RWPE2 (cell line): ENCODE data around the gene CPLX4.

Source experiments
- ATAC-seq: fragments of 200-7000 bp; cut with Tn5 transposase; 3 replicates; pipeline ENCODE4 v1.9.1; 2021; ENCODE audit warnings: low read depth
- DNase-seq: peaks from one replicate; pipeline ENCODE4 v3.0.0-alpha.2; 2020; ENCODE audit warnings: low spot score
- H3K27ac ChIP-seq: fragments of 450-650 bp; 2 replicates; pipeline ENCODE4 v1.5.1; 2017; ENCODE audit warnings: mild to moderate bottlenecking; ENCODE audit not compliant: poor library complexity, severe bottlenecking
- H3K27me3 ChIP-seq: fragments of 250-450 bp; sonication (Bioruptor Pico); 2 replicates; pipeline ENCODE4 v1.5.1; 2021; ENCODE audit warnings: mild to moderate bottlenecking, moderate library complexity; ENCODE audit not compliant: insufficient read depth, poor library complexity, severe bottlenecking
- H3K36me3 ChIP-seq: fragments of 250-450 bp; sonication (Bioruptor Pico); 2 replicates; pipeline ENCODE4 v1.5.1; 2020; ENCODE audit warnings: low read depth, mild to moderate bottlenecking, moderate library complexity
- H3K4me1 ChIP-seq: fragments of 250-450 bp; sonication (Bioruptor Pico); 2 replicates; pipeline ENCODE4 v1.5.1; 2021; ENCODE audit warnings: mild to moderate bottlenecking, moderate library complexity; ENCODE audit not compliant: insufficient read depth, poor library complexity, severe bottlenecking
- H3K4me3 ChIP-seq: fragments of 250-450 bp; sonication (Bioruptor Pico); 2 replicates; pipeline ENCODE4 v1.5.1; 2021; ENCODE audit warnings: mild to moderate bottlenecking, moderate library complexity; ENCODE audit not compliant: severe bottlenecking
- H3K9me3 ChIP-seq: fragments of 250-450 bp; sonication (Bioruptor Pico); 2 replicates; pipeline ENCODE4 v1.5.1; 2021; ENCODE audit warnings: mild to moderate bottlenecking, moderate library complexity; ENCODE audit not compliant: severe bottlenecking
- CTCF ChIP-seq: fragments of 450-650 bp; IDR thresholded peaks from one replicate; pipeline ENCODE4 v1.5.1; 2017; ENCODE audit warnings: mild to moderate bottlenecking, moderate library complexity; ENCODE audit not compliant: poor library complexity, severe bottlenecking

The CPLX4 gene

DNA sequence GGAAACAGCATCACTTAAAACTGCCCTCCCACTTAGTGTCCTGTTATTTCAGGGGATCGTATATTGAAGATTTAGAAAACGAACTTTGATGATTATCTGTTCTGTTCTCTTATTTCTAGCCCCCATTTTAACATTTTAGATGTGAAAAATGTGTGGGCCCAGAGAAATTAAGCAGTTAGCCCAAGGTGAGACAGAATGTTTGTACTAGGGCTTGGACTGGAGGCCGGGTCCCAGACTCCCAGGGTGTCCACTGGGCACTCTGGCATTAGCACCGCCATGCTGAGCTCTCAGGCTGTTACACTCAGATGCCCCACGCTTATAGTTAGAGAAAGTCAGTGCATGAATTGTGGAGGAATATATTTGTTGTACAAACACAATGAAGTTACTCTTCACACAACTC lies 39.7 kb downstream of the CPLX4 start:
- H3K9me3 ChIP-seq, result no peaks in the 10 kb centered on the region
- no peak overlapping the region for H3K4me3 ChIP-seq
- no peak for DNase-seq
- no peaks in the 10 kb centered on the region for H3K36me3 ChIP-seq
- no peak overlapping the region for H3K27ac ChIP-seq
- no peaks in the 10 kb centered on the region for H3K4me1 ChIP-seq
- no peak for ATAC-seq
- no peak for TF ChIP-seq CTCF
- H3K27me3 ChIP-seq, result peaks cover 75% of the 10 kb centered on the region

DNA sequence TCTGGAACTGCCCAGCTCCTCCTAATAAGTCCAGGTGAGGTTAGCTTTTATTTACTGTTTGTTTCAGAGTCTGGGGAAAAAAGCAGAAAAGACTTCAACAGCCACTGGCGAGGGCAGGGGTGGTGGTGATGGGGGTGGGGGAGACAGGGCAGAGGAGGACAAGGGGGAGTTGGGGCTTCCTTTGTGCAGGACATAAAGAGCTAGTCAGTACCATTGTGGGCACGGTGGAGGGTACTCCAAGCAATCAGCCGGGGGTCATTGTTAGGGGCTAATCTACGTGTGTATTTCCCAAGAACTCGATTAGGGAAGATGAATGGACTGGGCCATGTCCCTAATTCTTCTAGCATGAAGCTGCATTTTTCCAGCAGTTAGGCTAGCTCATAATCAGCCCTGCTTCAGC lies 42.4 kb downstream of the CPLX4 start:
- H3K4me1 ChIP-seq, result no peaks in the 10 kb centered on the region
- no peaks in the 10 kb centered on the region for H3K36me3 ChIP-seq
- H3K27ac ChIP-seq, result no peak overlapping the region
- peaks cover 100% of the 10 kb centered on the region for H3K27me3 ChIP-seq
- ATAC-seq (no peak), DNase-seq (no peak)
- H3K4me3 ChIP-seq, result no peak overlapping the region
- no peak for TF ChIP-seq CTCF
- no peaks in the 10 kb centered on the region for H3K9me3 ChIP-seq

DNA sequence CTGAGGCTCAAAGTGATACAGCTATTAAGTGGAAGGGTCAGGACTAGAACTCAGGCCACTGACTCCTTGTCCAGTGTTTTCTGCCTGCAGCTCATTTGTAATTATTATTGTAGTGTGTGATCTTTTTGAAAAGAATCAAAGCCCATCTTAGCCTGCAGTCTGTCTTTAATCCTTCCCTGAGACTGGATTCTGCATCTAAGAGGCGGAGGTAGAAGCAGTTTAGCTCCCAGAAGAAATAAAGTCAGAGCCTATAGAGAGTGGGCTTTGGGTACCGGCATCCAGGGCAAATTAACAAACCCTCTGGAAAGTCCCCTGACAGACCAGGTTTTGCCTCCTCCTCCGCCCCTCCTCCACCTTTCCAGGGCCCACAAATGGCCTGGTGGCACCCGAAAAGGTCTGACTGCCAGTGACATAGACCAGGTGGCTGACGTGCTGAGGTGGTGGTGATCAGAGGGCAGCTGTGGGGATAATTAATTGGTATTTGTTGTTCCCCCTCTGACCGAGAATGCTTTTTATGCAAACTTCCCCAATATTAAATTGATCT lies 43.0 kb downstream of the CPLX4 start:
- ATAC-seq, result no peak

DNA sequence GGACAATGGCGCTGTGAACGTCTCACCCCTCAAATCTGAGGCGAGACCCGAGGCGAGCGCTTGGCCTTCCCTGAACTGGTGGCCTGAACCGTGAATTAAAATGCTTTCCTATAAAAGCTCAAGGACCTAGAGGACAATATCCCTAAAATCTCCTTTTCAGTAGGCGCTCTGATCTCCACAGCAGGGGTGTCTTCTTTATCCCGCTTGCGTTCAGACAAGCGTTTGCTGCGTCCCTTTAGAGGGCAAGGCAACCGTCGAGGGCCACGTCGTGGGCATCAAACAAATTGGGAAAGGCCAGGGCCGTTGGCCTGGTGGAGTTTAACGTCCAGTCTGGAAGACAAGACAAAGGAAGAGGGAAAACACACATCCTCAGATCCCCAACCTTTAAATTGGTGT lies 43.9 kb downstream of the CPLX4 start:
- ATAC-seq, result no peak
- Histone ChIP-seq H3K27ac (no peak overlapping the region), H3K4me1 (no peaks in the 10 kb centered on the region), H3K27me3 (peaks cover 100% of the 10 kb centered on the region), H3K9me3 (no peaks in the 10 kb centered on the region), H3K36me3 (no peaks in the 10 kb centered on the region), H3K4me3 (no peak overlapping the region)
- TF ChIP-seq CTCF, result no peak
- no peak for DNase-seq

More for the DNA sequence above, 43.0 kb downstream of the CPLX4 start:
- H3K27ac ChIP-seq, result no peak overlapping the region
- DNase-seq, result no peak
- no peaks in the 10 kb centered on the region for H3K36me3 ChIP-seq
- H3K4me1 ChIP-seq, result no peaks in the 10 kb centered on the region
- no peaks in the 10 kb centered on the region for H3K9me3 ChIP-seq
- TF ChIP-seq CTCF, result no peak
- no peak overlapping the region for H3K4me3 ChIP-seq
- H3K27me3 ChIP-seq, result peaks cover 100% of the 10 kb centered on the region

GRCh38 chr18:59273759-59274532 lies 44.5 kb downstream of the CPLX4 start:
- H3K36me3 ChIP-seq, result no peaks in the 10 kb centered on the region
- no peaks in the 10 kb centered on the region for H3K9me3 ChIP-seq
- H3K4me3 ChIP-seq, result no peak overlapping the region
- H3K27me3 ChIP-seq, result peaks cover 99% of the 10 kb centered on the region
- no peaks in the 10 kb centered on the region for H3K4me1 ChIP-seq
- H3K27ac ChIP-seq, result no peak overlapping the region
- TF ChIP-seq CTCF, result no peak
- ATAC-seq (no peak), DNase-seq (no peak)
